Astrocyte (in vitro differentiated cells and primary cell): ENCODE measurements around the gene SORT1. TPM values are rescaled to one million over a fixed set of nuclear protein-coding genes. Genes with fewer than 3 reads are reported as not detected.

Experiments used
- DNase-seq: peaks from one replicate; pipeline ENCODE4 v3.0.0-alpha.2; 2010; ENCODE audit warnings: low read depth
- FAIRE-seq: peaks from 2 replicates; lab custom pipeline; 2011; peaks lifted over from hg19 to GRCh38; lab: Jason Lieb, UNC
- H2AFZ ChIP-seq: 2 replicates; pipeline ENCODE4 v1.6.0; 2012; ENCODE audit warnings: low read depth, low read length, inconsistent platforms
- H3K27ac ChIP-seq: 2 replicates; pipeline ENCODE4 v1.5.1; 2011; ENCODE audit warnings: low read depth, low read length, inconsistent platforms
- H3K27me3 ChIP-seq: 2 replicates; pipeline ENCODE4 v1.6.0; 2011; ENCODE audit warnings: low read length, inconsistent platforms; ENCODE audit not compliant: insufficient read depth
- H3K36me3 ChIP-seq: 2 replicates; pipeline ENCODE4 v1.5.1; 2011; ENCODE audit warnings: low read length, inconsistent platforms; ENCODE audit not compliant: insufficient read depth
- H3K4me1 ChIP-seq: 2 replicates; pipeline ENCODE4 v1.5.1; 2011; ENCODE audit warnings: low read length, inconsistent platforms; ENCODE audit not compliant: insufficient read depth
- H3K4me2 ChIP-seq: 2 replicates; pipeline ENCODE4 v1.6.0; 2012; ENCODE audit warnings: low read length, inconsistent platforms
- H3K4me3 ChIP-seq: 2 replicates; pipeline ENCODE4 v1.5.1; 2011; ENCODE audit warnings: low read depth, mild to moderate bottlenecking, low read length, inconsistent platforms; ENCODE audit not compliant: insufficient read depth
- H3K79me2 ChIP-seq: 2 replicates; pipeline ENCODE4 v1.6.0; 2012; ENCODE audit warnings: mild to moderate bottlenecking, low read length, inconsistent platforms; ENCODE audit not compliant: insufficient read depth
- H3K9ac ChIP-seq: 2 replicates; pipeline ENCODE4 v1.6.0; 2012; ENCODE audit warnings: mild to moderate bottlenecking, low read length, inconsistent platforms
- H3K9me3 ChIP-seq: 2 replicates; pipeline ENCODE4 v1.5.1; 2012; ENCODE audit warnings: low read depth, mild to moderate bottlenecking, low read length, inconsistent platforms; ENCODE audit not compliant: insufficient read depth
- H4K20me1 ChIP-seq: 2 replicates; pipeline ENCODE4 v1.6.0; 2012; ENCODE audit warnings: low read length, inconsistent platforms; ENCODE audit not compliant: insufficient read depth
- H3K27ac Mint-ChIP-seq: one replicate; pipeline ENCODE4 v1.8.0; 2021; ENCODE audit warnings: mild to moderate bottlenecking, mixed read lengths; ENCODE audit not compliant: unreplicated experiment
- H3K27me3 Mint-ChIP-seq: one replicate; pipeline ENCODE4 v1.8.0; 2021; ENCODE audit warnings: low read depth, mixed read lengths; ENCODE audit not compliant: unreplicated experiment
- H3K36me3 Mint-ChIP-seq: one replicate; pipeline ENCODE4 v1.8.0; 2021; ENCODE audit warnings: low read depth, mixed read lengths; ENCODE audit not compliant: unreplicated experiment
- H3K4me1 Mint-ChIP-seq: one replicate; pipeline ENCODE4 v1.8.0; 2021; ENCODE audit warnings: low read depth, mixed read lengths; ENCODE audit not compliant: unreplicated experiment
- H3K4me3 Mint-ChIP-seq: one replicate; pipeline ENCODE4 v1.8.0; 2021; ENCODE audit warnings: mild to moderate bottlenecking, moderate library complexity, mixed read lengths; ENCODE audit not compliant: unreplicated experiment
- H3K9me3 Mint-ChIP-seq: one replicate; pipeline ENCODE4 v1.8.0; 2021; ENCODE audit warnings: mild to moderate bottlenecking, mixed read lengths; ENCODE audit not compliant: unreplicated experiment
- CTCF ChIP-seq: IDR thresholded peaks from 2 replicates; pipeline ENCODE4 v1.5.1; 2011; ENCODE audit warnings: low read depth, mild to moderate bottlenecking, inconsistent platforms, low read length, moderate library complexity; ENCODE audit not compliant: insufficient read depth
- EZH2 ChIP-seq: IDR thresholded peaks from 2 replicates; pipeline ENCODE4 v1.6.1; 2012; ENCODE audit warnings: mild to moderate bottlenecking, low read length, inconsistent platforms; ENCODE audit not compliant: insufficient read depth
- total RNA-seq: library from RNA; stranded (reverse); gene quantifications from 2 replicates; pipeline ENCODE4 v1.2.1, GENCODE V29; 2021

Gene SORT1
- total RNA-seq, 1 donor from 2014 or later = 135 TPM

GRCh38 chr1:109425391-109426280, 27.9 kb upstream of the SORT1 start:
- Mint-ChIP-seq H3K4me1 (peaks cover 16% of the 10 kb centered on the region), H3K9me3 (no peaks in the 10 kb centered on the region), H3K27me3 (no peaks in the 10 kb centered on the region), H3K4me3 (peak overlapping the region; percentile 93), H3K27ac (peak overlapping the region; percentile 91), H3K36me3 (no peaks in the 10 kb centered on the region)
- Histone ChIP-seq H3K36me3 (peaks cover 4% of the 10 kb centered on the region), H3K4me1 (peaks cover 8% of the 10 kb centered on the region), H2AFZ (peak overlapping the region; percentile 57), H3K4me2 (peak overlapping the region; percentile 97), H3K4me3 (peak overlapping the region; percentile 92), H3K27me3 (no peaks in the 10 kb centered on the region), H4K20me1 (peaks cover 40% of the 10 kb centered on the region), H3K9me3 (no peaks in the 10 kb centered on the region), H3K9ac (peak overlapping the region; percentile 91), H3K79me2 (peaks cover 58% of the 10 kb centered on the region), H3K27ac (peak overlapping the region; percentile 84)
- DNase-seq (peak; percentile 25), FAIRE-seq (no peak)
- TF ChIP-seq CTCF = no peak

- FAIRE-seq = no peak
- H3K36me3 ChIP-seq = peaks cover 11% of the 10 kb centered on the region
- H3K4me3 ChIP-seq = no peak overlapping the region
- no peak for DNase-seq
- peaks cover 8% of the 10 kb centered on the region for H3K4me1 ChIP-seq
- no peak overlapping the region for H2AFZ ChIP-seq
- Mint-ChIP-seq H3K4me1 (peaks cover 16% of the 10 kb centered on the region), H3K27me3 (no peaks in the 10 kb centered on the region), H3K36me3 (peaks cover 2% of the 10 kb centered on the region), H3K27ac (peak overlapping the region; percentile 75), H3K4me3 (peak overlapping the region; percentile 93), H3K9me3 (no peaks in the 10 kb centered on the region)
- no peaks in the 10 kb centered on the region for H3K27me3 ChIP-seq
- no peak for TF ChIP-seq CTCF
- H3K4me2 ChIP-seq = peak overlapping the region; percentile 16
- H3K9me3 ChIP-seq = no peaks in the 10 kb centered on the region
- H4K20me1 ChIP-seq = peaks cover 42% of the 10 kb centered on the region
- no peak overlapping the region for H3K27ac ChIP-seq
- peaks cover 68% of the 10 kb centered on the region for H3K79me2 ChIP-seq
- H3K9ac ChIP-seq = no peak overlapping the region
Measured at GRCh38 chr1:109423498-109423897, 25.8 kb upstream of the SORT1 start.

GRCh38 chr1:109412551-109412950, 14.8 kb upstream of the SORT1 start:
- H3K36me3 ChIP-seq = peaks cover 73% of the 10 kb centered on the region
- no peaks in the 10 kb centered on the region for H3K4me1 Mint-ChIP-seq

More at GRCh38 chr1:109412551-109412950, 14.8 kb upstream of the SORT1 start:
- peaks cover 66% of the 10 kb centered on the region for H4K20me1 ChIP-seq
- no peak for FAIRE-seq
- Mint-ChIP-seq H3K36me3 (peaks cover 17% of the 10 kb centered on the region), H3K4me3 (no peak overlapping the region), H3K27me3 (no peaks in the 10 kb centered on the region), H3K27ac (no peak overlapping the region), H3K9me3 (no peaks in the 10 kb centered on the region)
- H3K4me3 ChIP-seq = no peak overlapping the region
- H3K4me2 ChIP-seq = no peak overlapping the region
- no peak overlapping the region for H3K27ac ChIP-seq
- TF ChIP-seq EZH2 (no peak), CTCF (no peak)
- no peaks in the 10 kb centered on the region for H3K27me3 ChIP-seq
- no peak for DNase-seq
- H3K79me2 ChIP-seq = peaks cover 47% of the 10 kb centered on the region
- no peaks in the 10 kb centered on the region for H3K4me1 ChIP-seq
- no peak overlapping the region for H3K9ac ChIP-seq
- no peaks in the 10 kb centered on the region for H3K9me3 ChIP-seq
- H2AFZ ChIP-seq = no peak overlapping the region
